Hematopoietic multipotent progenitor cell treated with erythropoietin and hydrocortisone succinate and interleukin-3 and kit ligand, for 4 days (in vitro differentiated cells): Measurements from ENCODE around the gene NUS1.
"Not testable (repeated sequence)": the region's sequence is repeated elsewhere in the genome, so short reads cannot be mapped to it uniquely, and the experiment has no call there.

Experiments
- DNase-seq: peaks from one replicate; pipeline ENCODE4 v3.0.0-alpha.2; 2015

Gene NUS1

DNA sequence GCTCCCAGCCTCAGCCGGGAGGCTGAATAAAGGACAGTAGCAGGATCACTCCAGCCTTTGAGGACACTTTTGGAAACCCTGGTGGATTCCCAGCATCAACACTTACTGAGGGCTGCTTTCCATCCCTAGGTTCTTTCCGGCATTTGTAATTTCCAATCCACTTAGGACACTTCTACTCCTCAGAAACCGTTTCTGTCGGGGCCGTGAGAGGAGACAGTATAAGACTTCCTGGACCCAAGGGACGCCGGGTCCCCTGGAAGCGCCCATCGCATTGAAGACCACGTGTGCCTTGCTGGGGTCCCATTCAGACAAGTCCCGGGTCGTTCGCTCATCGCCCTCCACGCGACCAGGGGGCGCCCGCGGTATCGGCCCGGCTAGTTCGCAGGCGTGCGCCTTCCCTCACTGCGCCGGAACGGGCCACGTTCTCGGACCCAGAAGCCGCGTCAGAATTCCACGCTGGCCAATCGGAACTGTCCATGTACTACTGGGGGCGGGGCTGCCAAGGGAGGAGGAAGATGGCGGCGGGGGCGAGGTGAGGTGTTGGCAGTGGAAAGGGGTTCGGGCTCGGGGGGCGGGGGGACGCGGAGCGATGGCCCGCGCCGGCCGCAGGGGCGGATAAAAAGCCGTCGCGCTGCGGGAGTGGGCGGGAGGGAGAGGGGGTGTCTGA is at the start of gene NUS1:
Gene NUS1 (plus strand): TSS at position 479 of the 667 bp plus-strand sequence. CDS start 202 bp downstream, outside the sequence.
- peak; percentile 99 for DNase-seq

DNA sequence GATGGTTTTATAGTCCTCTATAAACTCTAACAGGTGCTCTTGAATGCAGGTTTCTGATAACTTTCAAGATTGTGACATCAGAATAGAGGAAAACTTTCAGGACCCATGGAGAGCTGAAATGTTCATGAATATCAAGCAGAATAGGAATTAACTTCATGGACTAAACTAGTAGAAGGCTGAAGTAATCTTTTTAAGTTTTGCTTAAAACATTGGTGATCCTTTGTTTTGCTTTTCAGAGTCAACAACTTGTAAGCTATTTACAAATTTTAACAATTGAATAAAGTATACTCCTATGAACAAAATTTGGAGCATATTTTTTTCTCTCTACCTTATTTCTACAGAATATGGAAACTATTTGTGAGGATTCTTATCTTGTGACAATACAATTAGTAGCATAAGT is 47.7 kb upstream of the NUS1 start:
- no peak for DNase-seq

DNA sequence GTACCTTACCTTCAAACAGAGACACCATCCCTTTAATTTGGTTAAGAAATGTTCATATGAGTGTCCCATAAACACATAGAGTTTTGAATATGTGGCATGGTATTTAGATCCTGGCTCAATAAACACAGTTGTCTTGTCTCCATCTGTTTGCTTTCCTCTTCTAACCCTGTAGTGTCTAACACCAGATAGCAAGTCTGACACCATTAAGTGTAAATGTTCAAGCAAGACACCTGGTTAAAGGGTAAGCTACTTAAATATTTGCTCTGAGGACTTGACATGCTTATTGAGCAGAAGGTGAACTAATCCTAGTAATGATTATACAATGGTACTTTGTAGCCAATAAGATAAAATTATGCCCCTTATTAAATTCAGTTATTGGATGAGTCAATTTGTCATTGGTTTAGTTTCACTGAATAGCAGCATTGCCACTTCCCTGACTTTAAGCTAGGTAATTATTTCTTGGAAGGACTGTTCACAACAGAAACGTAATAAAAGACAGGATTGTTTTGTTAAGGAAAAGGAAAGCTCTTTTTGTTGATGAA is 46.1 kb upstream of the NUS1 start:
- DNase-seq = no peak

DNA sequence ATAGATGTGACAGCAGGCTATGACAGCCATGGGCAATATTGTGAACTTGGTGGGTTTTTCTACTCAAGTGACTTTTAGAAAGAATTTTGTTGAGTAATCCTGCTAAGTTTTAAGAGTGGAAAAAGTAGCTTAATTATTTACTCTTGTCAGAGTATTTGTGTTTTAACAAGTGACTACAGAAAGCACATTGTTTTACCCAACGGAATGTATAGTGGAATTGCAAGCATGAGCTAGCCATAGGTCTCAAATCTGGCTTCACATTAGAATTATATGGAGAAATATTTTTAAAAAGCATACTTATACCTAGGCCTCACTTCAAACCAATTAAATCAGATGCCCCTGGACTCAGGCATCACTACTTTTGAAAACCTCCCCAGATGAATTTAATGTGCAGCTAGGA is 37.5 kb upstream of the NUS1 start:
- DNase-seq = no peak

DNA sequence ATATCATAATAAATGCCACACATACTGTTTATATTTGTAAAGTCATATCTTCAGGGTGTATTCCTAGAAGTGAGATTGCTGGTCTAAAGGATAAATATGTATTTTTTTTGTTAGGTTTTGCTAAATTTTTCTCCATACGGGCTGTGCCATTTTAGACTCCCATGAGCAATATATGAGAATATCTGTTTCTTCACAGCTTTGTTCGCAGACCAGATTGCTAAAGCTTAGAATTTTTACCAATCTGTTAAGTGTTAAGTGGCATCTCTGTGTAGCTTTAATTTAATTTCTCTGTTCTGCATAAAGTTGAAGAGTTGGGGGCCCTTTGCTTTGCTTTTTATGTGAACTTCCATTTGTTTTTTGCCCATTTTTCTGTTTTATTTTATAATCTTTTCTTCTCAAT is 32.3 kb upstream of the NUS1 start:
- DNase-seq = no peak

DNA sequence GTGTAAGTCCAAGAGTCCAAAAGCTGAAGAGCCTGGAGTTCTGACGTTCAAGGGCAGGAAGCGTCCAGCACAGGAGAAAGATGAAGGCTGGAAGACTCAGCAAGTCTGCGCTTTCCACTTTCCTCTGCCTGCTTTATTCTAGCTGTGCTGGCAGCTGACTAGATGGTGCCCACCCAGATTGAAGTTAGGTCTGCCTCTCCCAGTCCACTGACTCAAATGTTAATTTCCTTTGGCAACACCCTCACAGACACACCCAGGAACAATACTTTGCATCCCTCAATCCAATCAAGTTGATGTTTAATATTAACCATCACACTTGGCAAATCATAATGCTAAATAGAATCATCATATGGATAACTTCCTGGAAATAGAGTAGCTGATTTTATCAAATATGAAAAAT is 23.3 kb upstream of the NUS1 start:
- not testable (repeated sequence) for DNase-seq

DNA sequence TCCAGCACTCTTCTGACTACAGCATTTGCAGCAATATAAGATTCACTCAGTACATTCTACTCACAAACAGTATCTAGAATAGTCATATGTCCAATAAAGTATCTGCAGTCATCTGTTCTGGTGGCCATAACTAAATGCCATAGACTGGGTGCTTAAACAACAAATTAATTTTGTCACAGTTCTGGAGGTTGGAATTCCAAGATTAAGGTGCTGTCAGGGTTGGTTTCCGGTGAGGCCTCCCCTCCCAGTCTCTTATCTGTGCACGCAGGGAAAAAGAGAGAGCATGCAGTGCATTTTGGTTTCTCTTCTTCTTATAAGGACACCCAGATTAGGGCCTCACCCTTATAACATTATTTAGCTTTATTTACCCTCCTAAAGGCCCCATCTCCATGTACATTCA is 21.3 kb upstream of the NUS1 start:
- DNase-seq = peak; percentile 10

DNA sequence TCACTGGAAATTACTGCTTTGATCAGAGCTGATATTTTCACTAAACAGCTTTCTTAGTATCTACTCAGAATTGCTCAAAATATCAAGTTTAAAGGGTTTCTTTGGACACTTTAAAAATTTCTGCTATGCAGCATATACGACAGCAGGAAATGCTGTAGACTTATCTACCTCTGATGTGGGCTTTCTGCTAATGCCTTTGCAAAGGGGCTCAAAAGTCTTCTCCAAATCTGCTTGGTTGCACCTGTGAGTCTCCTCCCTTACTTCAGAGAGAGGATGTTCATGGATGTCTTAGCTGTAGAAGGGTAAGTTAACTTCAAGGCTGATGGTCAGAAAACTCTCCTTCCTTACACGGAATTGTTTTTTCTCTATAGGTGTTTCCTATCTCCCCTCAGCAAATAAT is 19.9 kb upstream of the NUS1 start:
- DNase-seq = no peak

DNA sequence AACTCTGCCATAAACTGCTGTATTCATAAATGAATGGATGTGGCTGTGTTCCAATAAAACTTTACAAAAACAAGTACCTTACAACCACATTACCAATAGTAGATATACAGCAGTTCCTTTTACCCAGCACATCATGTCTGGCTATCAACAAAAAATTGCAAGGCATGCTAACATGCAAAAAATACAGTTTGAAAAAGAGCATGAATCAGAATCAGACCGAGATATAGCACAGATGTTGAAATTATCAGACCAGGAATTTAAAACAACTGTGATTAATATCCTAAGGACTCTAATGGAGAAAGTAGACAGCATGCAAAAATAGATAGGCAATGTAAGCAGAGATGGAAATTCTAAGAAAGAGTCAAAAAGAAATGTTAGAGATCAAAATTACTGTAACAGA is 8.4 kb upstream of the NUS1 start:
- no peak for DNase-seq

DNA sequence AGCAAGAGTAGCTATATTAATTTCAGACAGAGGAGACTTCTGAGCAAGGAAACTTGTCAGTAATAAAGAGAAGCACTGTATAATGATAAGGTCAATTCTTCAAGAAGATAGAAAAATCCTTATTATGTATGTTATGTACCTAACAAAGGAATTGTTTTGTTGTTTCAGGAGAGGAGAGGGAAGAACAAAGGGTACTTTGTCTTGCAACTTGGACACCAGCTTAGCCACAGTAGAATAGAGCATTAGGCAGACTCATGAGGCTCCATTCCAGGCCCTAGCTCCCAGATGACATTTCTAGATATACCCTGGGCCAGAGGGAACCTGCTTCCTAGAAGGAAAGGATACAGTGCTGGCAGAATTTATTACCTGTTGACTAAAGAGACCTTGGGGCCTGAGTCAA is 6.5 kb upstream of the NUS1 start:
- DNase-seq = no peak

DNA sequence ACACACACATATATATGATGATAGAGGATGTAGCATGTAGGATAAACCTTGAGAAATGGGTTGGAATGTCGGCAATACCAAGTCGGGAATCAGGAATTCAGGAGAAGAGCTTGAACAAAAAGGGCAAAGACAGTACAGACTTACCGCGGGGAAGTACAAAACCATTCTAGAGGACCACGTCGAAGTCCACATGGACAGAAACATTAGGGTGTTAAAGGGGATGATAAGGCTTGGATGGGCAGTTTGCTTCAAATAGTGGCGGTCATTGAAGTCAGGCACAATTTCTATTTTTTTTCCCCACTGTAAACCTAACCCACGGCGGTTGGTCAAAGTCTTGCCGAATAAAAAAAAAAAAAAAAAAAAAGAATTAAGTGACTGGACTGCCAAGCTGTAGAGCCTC is 766 bp upstream of the NUS1 start:
- peak; percentile 13 for DNase-seq

DNA sequence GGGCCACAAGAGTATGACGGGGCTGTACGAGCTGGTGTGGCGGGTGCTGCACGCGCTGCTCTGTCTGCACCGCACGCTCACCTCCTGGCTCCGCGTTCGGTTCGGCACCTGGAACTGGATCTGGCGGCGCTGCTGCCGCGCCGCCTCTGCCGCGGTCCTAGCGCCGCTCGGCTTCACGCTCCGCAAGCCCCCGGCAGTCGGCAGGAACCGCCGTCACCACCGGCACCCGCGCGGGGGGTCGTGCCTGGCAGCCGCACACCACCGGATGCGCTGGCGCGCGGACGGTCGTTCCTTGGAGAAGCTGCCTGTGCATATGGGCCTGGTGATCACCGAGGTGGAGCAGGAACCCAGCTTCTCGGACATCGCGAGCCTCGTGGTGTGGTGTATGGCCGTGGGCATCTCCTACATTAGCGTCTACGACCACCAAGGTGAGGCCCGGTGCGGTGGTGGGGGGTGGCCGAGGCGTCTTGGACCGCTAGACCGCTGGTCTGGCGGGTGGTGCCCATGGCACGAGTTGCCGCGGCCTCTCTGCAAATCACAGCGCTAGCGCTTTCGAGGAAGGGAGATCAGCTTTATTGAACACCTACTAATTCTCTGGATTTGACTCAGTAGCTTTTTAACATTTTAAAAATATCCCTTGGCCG is 511 bp downstream of the NUS1 start:
- peak; percentile 23 for DNase-seq

DNA sequence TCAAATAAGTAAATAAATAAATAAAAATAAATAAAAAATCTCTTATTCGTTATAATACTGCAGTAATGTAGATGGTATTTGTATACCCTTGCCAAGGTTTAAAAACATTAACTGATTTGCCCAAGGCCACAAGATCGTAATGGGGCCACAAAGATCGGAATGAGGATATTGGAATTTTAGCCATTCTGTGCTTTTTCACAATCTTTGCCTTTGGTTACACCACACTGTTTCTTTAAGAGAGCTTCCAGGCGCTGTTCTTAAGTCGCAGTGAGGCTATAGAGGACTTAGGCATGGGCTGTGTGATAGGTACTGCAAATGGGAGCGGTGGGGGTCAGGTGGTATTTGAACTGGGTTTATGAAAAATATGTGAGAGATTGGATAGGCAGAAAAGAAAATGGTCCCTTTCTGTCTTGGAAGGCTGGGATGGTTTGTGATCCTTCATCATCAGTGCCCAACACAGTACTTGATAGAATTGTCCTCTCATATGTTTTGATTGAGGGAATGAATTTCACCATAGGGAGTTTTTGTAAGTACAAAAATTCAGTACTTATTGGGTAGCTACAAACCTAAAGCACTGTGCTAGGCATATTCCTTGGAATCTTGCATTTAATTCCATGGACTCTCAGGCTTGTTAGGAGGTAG is 1.4 kb downstream of the NUS1 start:
- peak; percentile 12 for DNase-seq

DNA sequence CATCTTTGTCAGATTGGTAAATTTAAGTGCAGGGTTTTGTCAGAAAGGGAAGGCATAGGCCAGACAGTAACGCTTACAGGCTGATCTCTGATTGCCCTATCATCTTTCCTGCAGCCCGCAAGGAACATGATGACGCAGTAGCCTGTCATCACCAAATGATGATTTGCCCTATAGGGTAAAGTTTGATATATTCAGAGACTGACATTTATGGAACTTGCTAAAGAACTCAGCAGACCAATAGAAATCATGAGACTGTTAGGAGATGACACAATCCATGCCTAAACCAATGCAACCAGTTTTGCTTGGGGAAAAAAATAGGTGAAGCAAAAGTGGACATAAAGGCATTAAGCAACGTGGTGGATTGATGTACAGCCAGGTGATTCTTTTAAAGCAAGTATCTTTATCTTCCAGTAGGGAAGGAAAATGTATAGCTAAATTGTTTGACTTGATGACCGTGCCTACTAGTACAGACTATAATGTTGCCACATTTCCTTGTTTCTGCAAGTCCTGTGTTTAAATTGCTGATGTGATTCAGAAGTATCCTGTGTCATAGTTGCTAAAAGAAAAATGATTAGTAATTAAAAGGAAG is 2.4 kb downstream of the NUS1 start:
- peak; percentile 36 for DNase-seq

DNA sequence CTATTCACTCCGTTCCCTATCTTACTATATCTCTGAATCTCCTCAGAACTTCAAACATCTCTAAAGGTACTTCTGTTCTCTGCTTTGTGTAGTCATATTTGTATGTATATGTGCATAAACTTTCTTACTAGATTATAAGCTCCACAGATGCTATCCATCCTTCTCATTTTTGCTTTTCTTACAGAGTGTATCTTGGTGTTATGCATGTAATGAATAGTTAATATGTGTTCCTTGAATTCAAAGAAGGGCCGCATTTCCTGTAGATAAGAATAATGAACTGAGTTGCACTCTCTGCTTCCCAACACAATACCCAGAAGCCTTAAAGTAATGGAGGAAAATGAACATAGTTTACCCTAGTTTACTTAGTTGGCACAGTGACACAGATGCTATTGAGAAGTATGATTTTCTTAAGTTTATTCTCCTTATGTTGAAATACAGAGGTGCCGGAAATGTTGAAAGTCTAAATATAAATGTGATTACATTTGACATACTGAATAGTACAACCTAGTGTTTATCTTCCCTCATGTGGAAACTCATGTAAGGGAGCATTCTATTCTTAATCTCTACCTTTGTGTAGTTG is 6.0 kb downstream of the NUS1 start:
- peak; percentile 32 for DNase-seq

DNA sequence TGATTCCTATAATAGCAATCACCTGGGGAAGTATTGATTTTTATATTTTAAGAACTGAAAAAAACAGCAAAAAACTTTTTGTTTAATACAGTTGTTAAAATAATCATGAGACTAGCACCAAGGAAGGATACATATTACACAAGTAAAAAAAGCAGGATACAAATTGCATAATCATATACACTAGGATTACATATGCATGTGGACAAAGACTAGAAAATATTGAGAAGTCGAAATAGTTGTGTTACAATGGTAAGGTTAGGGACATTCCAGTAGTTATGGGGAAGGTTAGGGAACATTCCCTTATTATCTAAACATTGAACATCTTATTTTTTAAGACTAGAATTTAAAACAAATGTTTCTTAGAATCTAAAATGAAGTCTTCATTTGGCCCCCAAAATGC is 9.5 kb downstream of the NUS1 start:
- no peak for DNase-seq

DNA sequence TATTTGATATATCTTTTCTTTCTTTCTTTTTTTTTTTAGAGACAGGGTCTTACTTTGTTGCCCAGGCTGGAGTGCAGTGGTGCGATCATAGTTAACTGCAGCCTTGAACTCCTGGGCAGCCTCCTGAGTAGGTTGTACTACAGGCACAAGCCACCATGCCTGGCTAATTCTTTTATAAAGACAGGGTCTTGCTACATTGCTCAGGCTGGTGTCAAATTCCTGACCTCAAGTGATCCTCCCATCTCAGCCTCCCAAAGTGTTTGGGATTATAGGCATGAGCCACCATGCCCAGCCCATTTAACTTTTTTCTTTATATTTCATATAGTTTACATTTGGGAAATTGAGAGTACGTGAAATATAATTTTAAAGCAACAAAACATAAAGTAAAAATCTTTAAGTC is 10.1 kb downstream of the NUS1 start:
- DNase-seq = no peak

DNA sequence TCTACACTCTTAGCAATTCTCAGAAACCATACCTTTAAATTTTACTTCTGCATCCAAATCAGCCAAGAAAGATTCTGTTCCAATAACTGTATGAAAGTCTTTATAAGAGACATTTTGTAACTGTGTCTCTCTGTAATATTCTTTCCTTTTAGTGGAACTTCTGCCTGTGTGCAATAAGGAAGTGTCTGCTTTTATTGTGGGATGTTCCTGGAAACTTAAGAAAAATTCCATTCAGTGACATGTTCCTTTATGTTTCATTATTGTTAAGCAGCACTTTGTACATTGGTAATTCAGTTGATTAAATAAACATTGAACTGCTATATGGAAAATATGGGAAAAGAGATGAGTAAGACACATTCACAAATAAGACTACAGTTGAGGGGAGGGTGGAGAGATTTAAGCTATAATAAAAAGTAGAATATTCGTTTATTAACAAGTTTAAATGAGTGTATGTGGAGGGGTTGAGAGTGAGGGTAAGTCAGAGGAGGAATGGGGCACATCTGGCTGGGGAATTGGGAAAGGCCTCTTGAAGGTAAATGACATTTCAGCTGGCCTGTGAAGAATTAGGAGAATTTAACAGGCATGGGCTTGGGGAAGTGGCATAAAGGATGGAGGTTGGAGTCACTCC is 11.9 kb downstream of the NUS1 start:
- DNase-seq = no peak

DNA sequence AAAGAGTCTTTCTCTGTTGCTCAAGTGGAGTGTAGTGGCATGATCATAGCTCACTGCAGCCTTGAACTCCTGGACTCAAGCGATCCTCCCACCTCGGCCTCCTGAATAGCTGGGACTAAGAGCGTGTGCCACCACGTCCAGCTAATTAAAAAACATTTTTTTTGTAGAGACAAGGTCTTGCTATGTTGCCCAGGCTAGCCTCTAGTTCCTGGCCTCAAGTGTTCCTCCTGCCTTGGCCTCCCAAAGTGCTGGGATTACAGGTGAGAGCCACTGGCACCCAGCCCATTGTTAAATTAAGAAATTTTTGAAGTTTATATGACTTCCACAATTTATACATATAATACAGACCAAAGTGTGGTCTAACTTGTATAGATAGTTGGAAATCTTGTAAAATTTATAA is 14.3 kb downstream of the NUS1 start:
- not testable (repeated sequence) for DNase-seq

DNA sequence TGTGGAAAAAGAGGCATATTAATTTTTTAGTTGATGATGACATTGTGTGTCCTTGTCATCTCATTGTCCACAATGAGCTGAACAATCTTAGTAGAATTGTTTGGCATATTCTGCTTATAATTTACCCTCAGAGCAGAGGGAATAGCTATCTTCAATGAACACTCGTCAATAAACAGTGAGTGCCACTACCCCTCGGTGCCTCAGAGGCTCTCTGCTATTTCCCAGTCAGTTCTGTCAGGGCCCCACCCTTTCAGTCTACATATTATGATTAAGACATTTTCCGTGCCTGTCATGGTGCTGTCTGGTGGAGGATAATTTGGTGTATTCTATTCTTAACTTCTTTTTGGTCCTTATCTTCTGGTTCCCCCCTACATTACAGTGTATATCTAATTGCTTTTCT is 31.2 kb downstream of the NUS1 start:
- DNase-seq = peak; percentile 76

DNA sequence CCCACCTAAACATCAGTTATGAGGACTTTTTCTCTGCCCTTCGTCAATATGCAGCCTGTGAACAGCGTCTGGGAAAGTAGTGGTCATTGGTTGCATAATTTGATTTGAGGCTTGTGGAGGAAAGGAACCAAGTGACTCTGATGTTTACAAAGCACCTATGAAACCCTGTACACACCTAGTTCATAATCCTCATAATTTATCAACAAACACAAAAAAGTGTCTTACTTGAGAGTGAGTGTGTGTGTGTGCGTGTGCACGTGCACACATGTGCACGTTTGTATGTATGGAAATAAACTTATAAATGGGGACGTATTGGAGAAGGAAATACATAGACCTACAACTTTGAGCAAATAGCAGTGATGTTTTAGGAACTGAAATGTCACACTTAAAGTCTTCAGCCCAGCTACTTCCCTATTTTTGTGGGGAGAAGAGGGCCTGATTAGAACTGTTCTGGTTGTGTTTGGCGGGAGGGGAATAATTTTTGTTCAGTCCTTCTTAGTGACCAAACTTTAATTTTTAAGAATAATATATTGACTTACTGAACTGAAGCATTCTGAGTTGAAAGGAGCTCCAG is 31.8 kb downstream of the NUS1 start:
- DNase-seq = not testable (repeated sequence)

DNA sequence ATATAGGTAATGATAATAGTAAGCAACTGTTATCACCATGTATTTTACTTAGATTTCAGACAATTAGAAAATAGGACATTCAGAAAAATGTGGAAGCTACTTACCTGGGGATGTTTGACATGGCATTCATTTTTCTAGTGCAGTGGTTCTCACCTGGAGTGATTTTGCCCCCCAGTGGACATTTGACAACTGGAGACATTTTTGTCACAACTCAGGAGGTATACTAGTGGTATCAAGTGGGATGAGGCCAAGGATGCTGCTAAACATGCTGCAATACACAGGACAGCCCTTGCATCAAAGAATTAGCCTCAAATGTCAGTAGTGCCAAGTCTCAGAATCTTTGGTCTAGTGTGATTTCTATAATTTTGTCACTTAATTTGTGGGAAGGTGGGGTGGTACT is 36.1 kb downstream of the NUS1 start:
- peak; percentile 35 for DNase-seq

DNA sequence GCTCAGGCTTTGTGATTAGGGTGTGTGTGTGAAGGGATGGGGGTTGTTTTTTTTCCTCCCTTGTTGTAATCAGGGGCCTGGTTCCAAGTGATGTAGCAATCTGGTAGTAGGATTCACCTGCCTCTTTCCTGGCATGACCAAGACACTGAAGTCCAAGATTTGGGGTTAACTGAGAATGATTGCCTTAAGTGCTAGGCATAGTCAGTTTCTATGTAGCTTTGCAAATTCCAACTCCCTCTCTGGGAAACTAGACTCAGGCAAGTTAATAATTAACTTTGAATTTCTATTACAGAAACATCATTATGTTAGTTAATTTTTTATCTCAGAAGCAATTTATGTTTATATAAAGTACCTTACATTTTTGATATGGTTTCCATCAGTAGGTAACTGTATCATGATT is 43.6 kb downstream of the NUS1 start:
- no peak for DNase-seq
